IPS-11a (cell line): Measurements from ENCODE around the gene MID1.

Source experiments
- H3K4me3 ChIP-seq: one replicate; pipeline ENCODE4 v1.5.1; 2013; ENCODE audit warnings: low read depth, low read length, control low read depth

The MID1 gene

GRCh38 chrX:10533696-10534365 lies 86.6 kb downstream of the MID1 start:
- no peak overlapping the region for H3K4me3 ChIP-seq

- H3K4me3 ChIP-seq: no peak overlapping the region
Observed at GRCh38 chrX:10531927-10532326, 88.5 kb downstream of the MID1 start.

DNA sequence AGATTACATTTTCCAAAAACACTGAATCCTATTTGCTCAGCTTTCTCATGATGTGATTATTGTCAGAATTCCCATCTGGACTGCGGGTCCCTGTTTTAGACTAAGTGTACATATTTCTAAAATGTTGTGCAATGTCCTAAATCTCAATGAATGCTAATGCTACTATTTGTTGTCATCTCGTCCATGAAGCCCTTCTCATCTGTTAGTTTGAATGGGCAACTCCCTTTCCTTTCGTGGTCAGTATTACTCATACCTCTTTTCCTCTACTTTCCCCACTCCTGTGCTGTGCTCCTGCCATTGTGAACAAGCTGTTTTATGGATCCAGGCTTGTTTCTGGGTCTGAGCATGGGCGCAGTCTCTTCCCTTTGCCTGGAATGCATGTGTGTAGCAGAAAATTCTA lies 91.0 kb downstream of the MID1 start:
- no peak overlapping the region for H3K4me3 ChIP-seq

GRCh38 chrX:10526451-10526850 lies 93.9 kb downstream of the MID1 start:
- H3K4me3 ChIP-seq: no peak overlapping the region

DNA sequence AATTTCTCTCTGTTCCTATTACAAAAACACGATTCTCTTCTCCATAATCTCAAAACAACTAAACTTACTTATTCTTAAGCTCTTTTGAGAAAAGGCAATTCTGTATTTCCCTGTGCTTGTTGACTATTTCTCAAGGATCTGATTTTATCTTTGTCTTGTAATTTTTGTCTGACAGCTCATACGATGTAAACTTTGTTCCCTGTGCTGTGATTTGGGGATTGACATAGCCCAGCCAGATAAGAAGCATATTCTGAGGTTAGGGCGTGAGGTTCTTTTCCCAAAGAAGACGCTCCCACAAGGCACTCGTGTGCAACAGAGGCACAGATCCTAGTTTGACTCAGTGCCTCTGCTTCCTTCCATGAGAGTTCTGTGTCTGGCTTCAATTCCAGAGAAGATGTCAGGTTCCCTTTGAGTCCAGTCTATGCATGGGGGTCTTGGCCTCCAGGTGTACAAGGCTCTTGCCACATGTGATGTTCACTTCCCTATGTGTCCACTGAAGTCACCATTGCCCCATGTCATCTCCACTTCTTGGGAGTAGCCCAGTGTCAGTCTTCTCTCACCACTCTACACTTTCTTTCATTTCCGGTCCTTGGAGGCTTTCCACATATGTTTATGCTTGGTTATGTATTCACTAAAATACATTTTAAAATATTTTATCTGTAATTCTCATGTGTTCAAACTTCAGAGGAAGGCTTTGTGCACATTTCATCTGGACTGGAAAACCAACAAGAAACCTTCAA lies 94.8 kb downstream of the MID1 start:
- H3K4me3 ChIP-seq: no peak overlapping the region

- H3K4me3 ChIP-seq: no peak overlapping the region
Observed at GRCh38 chrX:10524578-10524977, 95.8 kb downstream of the MID1 start.

DNA sequence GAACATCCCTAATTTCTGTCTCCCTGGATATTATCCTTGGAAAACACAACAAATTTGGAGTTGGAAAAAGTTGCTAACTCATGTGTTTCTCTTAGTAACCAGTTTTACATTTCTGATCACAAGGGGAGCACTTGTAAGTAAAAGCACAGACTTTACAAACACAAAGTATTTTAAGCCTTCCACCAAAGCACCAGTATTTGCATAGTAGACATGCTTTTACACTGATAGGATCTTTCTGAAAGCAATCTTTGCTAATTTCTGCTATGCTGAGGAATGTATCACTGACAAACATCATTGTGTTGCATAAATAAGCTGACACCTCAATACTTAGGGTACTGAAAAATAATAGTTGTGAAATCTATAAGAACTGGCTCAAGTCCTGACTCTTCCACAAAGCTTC lies 100.6 kb downstream of the MID1 start:
- no peak overlapping the region for H3K4me3 ChIP-seq

DNA sequence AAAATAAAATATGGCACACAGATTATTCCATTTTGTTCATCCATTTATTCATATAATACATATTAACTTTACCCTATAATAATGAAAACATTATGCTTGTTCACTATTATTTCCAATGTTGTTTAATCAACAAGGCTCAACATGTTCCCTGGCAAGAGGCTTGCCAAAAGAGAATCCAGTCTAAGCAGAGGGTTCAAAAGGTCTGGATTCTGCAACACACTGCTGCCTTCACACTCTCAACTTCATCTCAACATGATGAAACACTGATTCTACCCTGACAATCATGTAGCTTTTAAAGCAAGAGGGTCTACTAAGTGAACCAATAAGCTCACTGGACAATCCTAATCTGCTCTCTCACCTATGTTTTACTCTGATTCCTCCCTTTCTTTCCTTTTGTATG lies 101.1 kb downstream of the MID1 start:
- H3K4me3 ChIP-seq: no peak overlapping the region

- H3K4me3 ChIP-seq: no peak overlapping the region
Observed at GRCh38 chrX:10518073-10518472, 102.3 kb downstream of the MID1 start.

GRCh38 chrX:10516781-10517322 lies 103.5 kb downstream of the MID1 start:
- no peak overlapping the region for H3K4me3 ChIP-seq

- H3K4me3 ChIP-seq: no peak overlapping the region
Observed at GRCh38 chrX:10514891-10515290, 105.5 kb downstream of the MID1 start.

DNA sequence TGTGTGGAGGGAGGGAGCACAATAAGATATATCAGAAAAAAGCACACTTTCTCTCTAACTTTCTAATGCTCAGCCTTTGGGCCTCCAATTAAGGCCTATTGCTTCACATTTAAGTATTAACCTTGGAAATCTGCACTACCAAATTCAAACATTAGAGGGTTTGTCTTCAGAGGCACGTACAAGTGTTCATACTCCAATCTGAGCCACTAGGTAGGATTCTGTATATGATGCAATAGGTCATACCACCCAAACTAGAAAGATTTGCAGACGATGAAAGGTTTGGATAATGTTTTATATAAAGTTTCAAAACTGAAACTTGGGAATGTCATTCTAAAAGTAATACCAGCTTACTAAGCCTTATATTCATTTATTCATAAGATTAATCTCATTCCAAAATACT lies 106.4 kb downstream of the MID1 start:
- no peak overlapping the region for H3K4me3 ChIP-seq

GRCh38 chrX:10512741-10513140 lies 107.6 kb downstream of the MID1 start:
- H3K4me3 ChIP-seq: no peak overlapping the region

DNA sequence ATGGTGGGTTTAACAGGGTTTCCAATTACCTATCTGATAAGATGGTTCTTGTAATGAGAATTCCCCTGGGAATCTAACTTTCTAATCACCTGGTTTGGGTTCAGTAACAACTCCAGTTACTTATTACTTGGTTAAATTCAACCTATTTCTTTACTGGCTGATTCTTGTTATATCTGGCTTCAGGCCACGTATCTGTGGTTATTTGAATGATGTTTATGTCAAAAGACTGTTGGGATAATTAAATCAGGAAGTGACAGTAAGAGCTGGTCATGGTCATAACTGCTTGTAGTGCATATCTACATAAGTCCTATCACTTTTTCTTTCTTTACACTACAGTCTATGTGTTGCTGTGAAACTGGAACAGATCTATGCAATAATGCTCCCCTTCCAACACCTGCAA lies 108.1 kb downstream of the MID1 start:
- no peak overlapping the region for H3K4me3 ChIP-seq

DNA sequence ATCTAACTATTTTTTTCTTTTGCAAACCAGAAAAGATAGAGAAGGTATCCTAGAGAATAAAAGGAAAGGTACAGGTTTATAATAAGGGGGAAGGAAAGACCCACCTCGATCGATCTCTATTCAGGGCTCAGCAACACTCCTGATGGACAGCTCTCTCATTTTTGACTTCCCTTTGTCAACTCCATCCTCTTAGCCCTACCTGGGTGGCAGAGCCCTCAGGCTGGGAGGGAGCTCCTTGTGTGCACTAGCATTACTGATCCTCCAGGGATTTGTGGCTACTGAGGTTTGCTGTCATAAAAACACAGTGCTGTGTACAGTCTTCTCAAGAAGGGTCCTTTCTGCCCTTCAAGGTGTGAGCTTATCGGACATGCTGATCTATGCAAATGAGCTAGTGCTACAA lies 111.0 kb downstream of the MID1 start:
- no peak overlapping the region for H3K4me3 ChIP-seq

DNA sequence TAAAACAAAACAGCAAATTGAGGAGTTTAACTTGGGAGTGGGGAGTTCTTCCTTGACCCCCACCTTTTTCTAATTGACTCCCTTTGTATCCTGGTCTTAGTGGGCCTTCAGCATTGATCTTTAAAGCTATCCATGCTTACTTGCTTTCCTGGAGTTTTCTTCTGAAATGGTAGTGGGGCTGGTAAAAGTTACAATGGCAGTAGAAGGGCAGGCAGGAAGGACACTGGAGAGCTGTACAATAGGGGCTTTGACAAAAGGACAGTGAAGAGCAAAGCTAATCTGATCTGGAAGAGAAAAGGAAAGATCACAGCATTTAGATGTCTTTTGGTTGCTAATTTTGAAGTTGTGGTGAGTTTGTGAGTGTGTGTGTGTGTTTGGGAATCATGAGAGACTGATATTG lies 111.5 kb downstream of the MID1 start:
- H3K4me3 ChIP-seq: no peak overlapping the region

- no peak overlapping the region for H3K4me3 ChIP-seq
Observed at GRCh38 chrX:10507876-10508275, 112.5 kb downstream of the MID1 start.

- H3K4me3 ChIP-seq: no peak overlapping the region
Observed at GRCh38 chrX:10507181-10507580, 113.2 kb downstream of the MID1 start.

- no peak overlapping the region for H3K4me3 ChIP-seq
Observed at GRCh38 chrX:10506781-10507180, 113.6 kb downstream of the MID1 start.

- H3K4me3 ChIP-seq: no peak overlapping the region
Observed at GRCh38 chrX:10505726-10506125, 114.7 kb downstream of the MID1 start.

DNA sequence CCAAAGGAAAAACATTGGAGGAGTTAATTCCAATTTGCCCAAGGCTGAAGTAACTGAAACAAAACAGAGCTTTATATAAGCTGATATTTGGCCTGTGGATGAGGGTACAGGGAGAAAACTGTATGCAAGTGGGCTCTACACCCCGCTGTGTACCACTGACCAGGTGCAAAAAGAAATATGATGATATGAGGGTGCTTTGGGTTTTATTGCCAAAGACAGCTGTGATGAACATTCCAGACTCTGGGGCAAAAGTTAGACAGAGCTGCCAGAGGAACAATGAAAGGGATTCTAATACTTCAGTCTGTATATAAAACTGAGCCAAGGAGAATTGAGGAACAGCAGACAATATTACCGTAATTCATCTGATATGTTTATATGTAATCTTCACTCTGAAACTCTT lies 117.4 kb downstream of the MID1 start:
- no peak overlapping the region for H3K4me3 ChIP-seq

GRCh38 chrX:10501611-10502010 lies 118.8 kb downstream of the MID1 start:
- no peak overlapping the region for H3K4me3 ChIP-seq
